ENCODE measurements around the gene ANKRD50.

ANKRD50 gene

GRCh38 chr4:124629681-124630080, 82.9 kb downstream of the ANKRD50 start:
- peaks cover 4% of the 10 kb centered on the region for H3K4me1 ChIP-seq (ENCODE audit: insufficient read depth, low read length)
- H3K9ac ChIP-seq (ENCODE audit: low read depth, low read length) = no peak overlapping the region
- no peak overlapping the region for H3K27ac ChIP-seq (ENCODE audit: low read length)
- H3K36me3 ChIP-seq (ENCODE audit: insufficient read depth, low read depth, low read length) = no peaks in the 10 kb centered on the region
- no peaks in the 10 kb centered on the region for H3K9me3 ChIP-seq (ENCODE audit: insufficient read depth, low read depth, low read length)
- H3K27me3 ChIP-seq (ENCODE audit: insufficient read depth, low read length) = no peaks in the 10 kb centered on the region
- no peak overlapping the region for H3K4me3 ChIP-seq (ENCODE audit: low read length)
